ENCODE measurements around the gene KRTAP10-5.

Gene KRTAP10-5

GRCh38 chr21:44579833-44580144, 615 bp downstream of the KRTAP10-5 start:
- no peak for DNase-seq
- in situ Hi-C loops (cut with HindIII; ENCODE audit: low pct_ligation_motif_present, low sequenced_read_pairs): no loop called here
- Histone ChIP-seq H3K36me3 (replicated peaks) (no peaks in the 10 kb centered on the region), H3K27ac (no peak overlapping the region), H3K27me3 (replicated peaks) (no peaks in the 10 kb centered on the region), H3K4me3 (ENCODE audit: low read depth, low read length) (no peak overlapping the region)
- no peak for TF ChIP-seq CTCF (IDR thresholded peaks at IDR 0.05; ENCODE audit: low read depth, low read length, missing control alignments)

- no peak overlapping the region for H3K4me3 ChIP-seq (ENCODE audit: low read depth, low read length)
- H3K36me3 ChIP-seq (replicated peaks): no peaks in the 10 kb centered on the region
- no peak for DNase-seq
- no peaks in the 10 kb centered on the region for H3K27me3 ChIP-seq (replicated peaks)
- in situ Hi-C loops (cut with HindIII; ENCODE audit: low pct_ligation_motif_present, low sequenced_read_pairs): no loop called here
- H3K27ac ChIP-seq: no peak overlapping the region
- no peak for TF ChIP-seq CTCF (IDR thresholded peaks at IDR 0.05; ENCODE audit: low read depth, low read length, missing control alignments)
Measured at GRCh38 chr21:44579056-44579832, 1.2 kb downstream of the KRTAP10-5 start.

- Histone ChIP-seq H3K27me3 (replicated peaks) (no peaks in the 10 kb centered on the region), H3K36me3 (replicated peaks) (no peaks in the 10 kb centered on the region), H3K4me3 (ENCODE audit: low read depth, low read length) (no peak overlapping the region), H3K27ac (no peak overlapping the region)
- no peak for TF ChIP-seq CTCF (IDR thresholded peaks at IDR 0.05; ENCODE audit: low read depth, low read length, missing control alignments)
- no peak for DNase-seq
- in situ Hi-C loops (cut with HindIII; ENCODE audit: low pct_ligation_motif_present, low sequenced_read_pairs): no loop called here
Measured at GRCh38 chr21:44578371-44579055, 1.9 kb downstream of the KRTAP10-5 start.

- Histone ChIP-seq H3K27me3 (replicated peaks) (no peaks in the 10 kb centered on the region), H3K4me3 (ENCODE audit: low read depth, low read length) (no peak overlapping the region), H3K27ac (no peak overlapping the region), H3K36me3 (replicated peaks) (no peaks in the 10 kb centered on the region)
- no peak for DNase-seq
- no peak for TF ChIP-seq CTCF (IDR thresholded peaks at IDR 0.05; ENCODE audit: low read depth, low read length, missing control alignments)
- in situ Hi-C loops (cut with HindIII; ENCODE audit: low pct_ligation_motif_present, low sequenced_read_pairs): no loop called here
Measured at GRCh38 chr21:44576025-44576420, 4.4 kb downstream of the KRTAP10-5 start.

GRCh38 chr21:44575307-44576024, 4.9 kb downstream of the KRTAP10-5 start:
- in situ Hi-C loops (cut with HindIII; ENCODE audit: low pct_ligation_motif_present, low sequenced_read_pairs): no loop called here
- Histone ChIP-seq H3K36me3 (replicated peaks) (no peaks in the 10 kb centered on the region), H3K4me3 (ENCODE audit: low read depth, low read length) (no peak overlapping the region), H3K27ac (no peak overlapping the region), H3K27me3 (replicated peaks) (no peaks in the 10 kb centered on the region)
- no peak for TF ChIP-seq CTCF (IDR thresholded peaks at IDR 0.05; ENCODE audit: low read depth, low read length, missing control alignments)
- no peak for DNase-seq

Data from brain microvascular endothelial cell (primary cell).